GM06990 (cell line): Measurements from ENCODE around the gene EMILIN3.

Source experiments
- DNase-seq: peaks from one replicate; pipeline ENCODE4 v3.0.0-alpha.2; 2011; ENCODE audit not compliant: insufficient read length; ENCODE audit errors: extremely low read depth
- H3K27me3 ChIP-seq: replicated peaks from 2 replicates; pipeline ENCODE4 v1.6.0; 2011; ENCODE audit warnings: low read length; ENCODE audit not compliant: control insufficient read depth, insufficient read depth
- H3K36me3 ChIP-seq: 2 replicates; pipeline ENCODE4 v1.5.1; 2011; ENCODE audit warnings: low read length; ENCODE audit not compliant: control insufficient read depth, insufficient read depth
- H3K4me3 ChIP-seq: replicated peaks from 2 replicates; pipeline ENCODE4 v1.5.1; 2011; ENCODE audit warnings: low read depth, mild to moderate bottlenecking, control low read depth, low read length
- TF ChIP-seq, protein P1 (sequence below): IDR thresholded peaks from 2 replicates; pipeline ENCODE4 v1.5.1; 2011; ENCODE audit warnings: low read length, control low read depth, mild to moderate bottlenecking, inconsistent platforms; ENCODE audit not compliant: insufficient read depth, poor library complexity, severe bottlenecking

The EMILIN3 gene

GRCh38 chr20:41334443-41335421 is 31.9 kb downstream of the EMILIN3 start:
- no peaks in the 10 kb centered on the region for H3K36me3 ChIP-seq
- no peak for DNase-seq
- TF ChIP-seq, protein P1, sequence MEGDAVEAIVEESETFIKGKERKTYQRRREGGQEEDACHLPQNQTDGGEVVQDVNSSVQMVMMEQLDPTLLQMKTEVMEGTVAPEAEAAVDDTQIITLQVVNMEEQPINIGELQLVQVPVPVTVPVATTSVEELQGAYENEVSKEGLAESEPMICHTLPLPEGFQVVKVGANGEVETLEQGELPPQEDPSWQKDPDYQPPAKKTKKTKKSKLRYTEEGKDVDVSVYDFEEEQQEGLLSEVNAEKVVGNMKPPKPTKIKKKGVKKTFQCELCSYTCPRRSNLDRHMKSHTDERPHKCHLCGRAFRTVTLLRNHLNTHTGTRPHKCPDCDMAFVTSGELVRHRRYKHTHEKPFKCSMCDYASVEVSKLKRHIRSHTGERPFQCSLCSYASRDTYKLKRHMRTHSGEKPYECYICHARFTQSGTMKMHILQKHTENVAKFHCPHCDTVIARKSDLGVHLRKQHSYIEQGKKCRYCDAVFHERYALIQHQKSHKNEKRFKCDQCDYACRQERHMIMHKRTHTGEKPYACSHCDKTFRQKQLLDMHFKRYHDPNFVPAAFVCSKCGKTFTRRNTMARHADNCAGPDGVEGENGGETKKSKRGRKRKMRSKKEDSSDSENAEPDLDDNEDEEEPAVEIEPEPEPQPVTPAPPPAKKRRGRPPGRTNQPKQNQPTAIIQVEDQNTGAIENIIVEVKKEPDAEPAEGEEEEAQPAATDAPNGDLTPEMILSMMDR = no peak
- H3K4me3 ChIP-seq = no peak overlapping the region
- no peaks in the 10 kb centered on the region for H3K27me3 ChIP-seq

GRCh38 chr20:41334036-41334435 is 32.6 kb downstream of the EMILIN3 start:
- no peak for DNase-seq
- Histone ChIP-seq H3K27me3 (no peaks in the 10 kb centered on the region), H3K4me3 (no peak overlapping the region), H3K36me3 (no peaks in the 10 kb centered on the region)
- TF ChIP-seq, protein P1 = no peak

DNA sequence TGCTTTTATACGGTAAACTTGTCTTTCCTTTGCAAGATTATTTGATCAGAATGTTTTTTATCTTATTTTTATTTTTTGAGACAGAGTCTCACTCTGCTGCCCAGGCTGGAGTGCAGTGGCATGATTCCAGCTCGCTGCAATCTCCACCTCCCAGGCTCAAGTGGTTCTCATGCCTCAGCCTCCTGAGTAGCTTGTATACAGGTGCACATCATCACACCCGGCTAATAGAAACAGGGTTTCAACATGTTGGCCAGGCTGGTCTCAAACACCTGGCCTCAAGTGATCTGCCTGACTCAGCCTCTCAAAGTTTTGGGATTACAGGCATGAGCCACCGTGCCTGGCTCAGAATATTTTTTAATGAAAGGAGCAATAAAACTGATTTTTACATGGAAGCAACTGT is 34.9 kb downstream of the EMILIN3 start:
- no peaks in the 10 kb centered on the region for H3K27me3 ChIP-seq
- no peak overlapping the region for H3K4me3 ChIP-seq
- no peak for DNase-seq
- H3K36me3 ChIP-seq = no peaks in the 10 kb centered on the region
- TF ChIP-seq, protein P1 = no peak

- H3K36me3 ChIP-seq = no peaks in the 10 kb centered on the region
- H3K4me3 ChIP-seq = no peak overlapping the region
- H3K27me3 ChIP-seq = no peaks in the 10 kb centered on the region
- TF ChIP-seq, protein P1 = no peak
- DNase-seq = no peak
Measured at GRCh38 chr20:41330941-41331340, 35.7 kb downstream of the EMILIN3 start.

GRCh38 chr20:41330343-41330720 is 36.3 kb downstream of the EMILIN3 start:
- DNase-seq = no peak
- TF ChIP-seq, protein P1 = no peak
- Histone ChIP-seq H3K27me3 (no peaks in the 10 kb centered on the region), H3K4me3 (no peak overlapping the region), H3K36me3 (no peaks in the 10 kb centered on the region)
